H1 (cell line): ENCODE results near the gene LHX2. TPM values are rescaled to one million over a fixed set of nuclear protein-coding genes. Genes with fewer than 3 reads are reported as not detected.

ENCODE experiments used
- FOSL1 ChIP-seq: IDR thresholded peaks from 2 replicates; pipeline ENCODE4 v1.6.1; 2011; ENCODE audit warnings: mild to moderate bottlenecking, low read depth, low read length, moderate library complexity; ENCODE audit not compliant: insufficient read depth
- polyA plus RNA-seq, 7 experiments: library from polyadenylated mRNA; depleted of rRNA in 3 of 7; stranded (reverse) in 5 of 7; unstranded in 2 of 7; fragments of >200 nt in 5 of 7; fragments of 200-250 nt in 2 of 7; gene quantifications; 1 replicate in 5 of 7; 2 replicates in 1 of 7; 4 replicates in 1 of 7; pipeline versions ENCODE4 v1.2.1 to v1.2.3, GENCODE V29; 2011 to 2013; ENCODE audit warnings: missing spikeins in 2 of 7, mixed read lengths in 2 of 7
- total RNA-seq: library from RNA; stranded (reverse); fragmentation: NEBNext Ultra II Directional; extraction: Animal tissue kit (Norgen Biotek cat#: 25700); gene quantifications from 2 replicates; pipeline ENCODE4 v1.2.1, GENCODE V29; 2021

The LHX2 gene
- total and polyA plus RNA-seq, 2 of the 8 experiments (the other 6 are each of a cell fraction or from before 2014, with no cell fraction given) = 0.11 to 0.86 TPM

GRCh38 chr9:123983047-123983446 is 28.5 kb upstream of the LHX2 start (continued):
- TF ChIP-seq FOSL1 = no peak
